DMS 273 treated with DMSO at 0.1 percent for 48 hours (cell line): ENCODE data around the gene MAPK13.

Experiments used
- DNase-seq: peaks from one replicate; lab custom pipeline; 2025; lab: John Stamatoyannopoulos, UW

MAPK13 gene

GRCh38 chr6:36149476-36149875 is 19.2 kb downstream of the MAPK13 start:
- no peak for DNase-seq

DNA sequence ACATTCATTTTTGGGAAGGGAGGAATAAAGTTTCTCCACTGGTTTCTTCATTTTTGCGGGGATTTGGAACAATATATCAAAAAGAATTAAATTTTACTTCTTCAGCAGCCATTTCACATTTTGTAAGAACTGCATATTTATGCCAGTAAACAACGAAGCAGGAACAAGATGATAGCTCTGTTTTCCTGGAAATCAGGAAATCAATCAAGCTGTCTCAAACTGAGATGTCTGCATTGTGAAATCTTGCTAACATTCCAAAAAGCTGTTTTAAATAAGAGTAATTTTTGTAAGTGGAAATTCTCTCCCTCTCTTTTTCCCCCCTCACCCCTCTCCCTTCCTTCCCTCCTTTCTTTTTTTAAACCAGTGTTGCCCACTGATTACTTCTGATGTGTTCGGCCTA is 20.0 kb downstream of the MAPK13 start:
- DNase-seq, result no peak

- no peak for DNase-seq
These were observed 24.0 kb downstream of the MAPK13 start for GRCh38 chr6:36154286-36154685.

DNA sequence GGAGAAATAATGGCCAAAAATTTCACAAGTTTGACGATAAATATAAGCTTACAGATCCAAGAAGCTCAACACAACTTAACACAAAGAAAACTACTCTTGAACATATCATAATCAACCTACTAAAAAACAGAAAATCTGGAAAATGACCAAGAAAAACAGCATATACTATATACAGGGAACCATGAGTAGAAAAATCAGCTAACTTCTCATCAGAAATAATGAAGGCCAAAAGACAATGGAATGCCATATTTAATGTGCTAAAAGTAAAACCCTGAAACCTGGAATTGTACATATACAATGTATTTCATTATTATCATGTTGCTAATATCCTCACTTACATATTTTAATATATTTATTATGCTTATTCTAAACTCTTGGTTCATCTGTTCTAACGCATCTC is 25.3 kb downstream of the MAPK13 start:
- no peak for DNase-seq

DNA sequence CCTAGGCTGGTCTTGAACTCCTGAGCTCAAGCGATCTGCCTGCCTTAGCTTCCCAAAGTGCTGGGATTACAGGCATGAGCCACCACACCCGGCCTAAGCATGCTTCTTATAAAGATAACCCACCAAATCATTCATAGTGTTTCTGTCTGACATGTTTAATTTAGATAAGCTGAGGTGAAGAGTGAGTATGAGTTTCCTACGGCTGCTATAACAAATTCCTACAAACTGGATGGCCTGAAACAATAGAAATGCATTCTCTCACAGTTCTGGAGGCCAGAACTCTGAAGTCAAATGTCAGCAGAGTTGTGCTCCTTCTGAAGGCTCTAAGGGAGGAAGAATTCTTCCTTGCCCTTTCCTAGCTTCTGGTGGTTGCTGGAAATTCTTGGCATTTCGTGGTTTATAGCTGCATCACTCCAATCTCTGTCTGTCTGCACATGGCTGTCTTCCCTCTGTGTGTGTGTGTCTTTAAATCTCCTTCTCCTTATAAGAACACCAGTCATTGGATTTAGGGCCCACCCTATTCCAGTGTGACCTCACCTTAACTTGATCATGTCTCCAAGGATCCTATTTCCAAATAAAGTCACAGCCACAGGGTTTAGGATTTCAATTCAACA is 29.9 kb downstream of the MAPK13 start:
- DNase-seq, result no peak

- DNase-seq, result no peak
These were observed 39.0 kb downstream of the MAPK13 start for GRCh38 chr6:36169023-36170007.

DNA sequence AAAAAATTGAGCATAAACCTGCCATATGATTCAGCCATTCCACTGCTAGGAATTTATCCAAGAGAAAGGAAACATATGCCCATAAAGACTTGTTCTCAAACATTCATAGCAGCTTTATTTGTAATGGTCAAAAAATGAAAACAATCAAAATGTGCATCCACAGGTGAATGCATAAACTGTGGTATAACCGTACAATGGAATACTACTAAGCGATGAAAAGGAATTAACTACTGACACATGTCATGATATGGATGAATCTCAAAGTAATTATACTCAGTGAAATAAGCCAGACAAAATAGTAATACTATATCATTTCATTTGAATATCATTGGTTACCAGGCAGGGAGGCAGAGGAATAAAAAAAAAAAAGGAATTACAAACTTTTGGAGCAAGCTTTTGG is 40.4 kb downstream of the MAPK13 start:
- no peak for DNase-seq

DNA sequence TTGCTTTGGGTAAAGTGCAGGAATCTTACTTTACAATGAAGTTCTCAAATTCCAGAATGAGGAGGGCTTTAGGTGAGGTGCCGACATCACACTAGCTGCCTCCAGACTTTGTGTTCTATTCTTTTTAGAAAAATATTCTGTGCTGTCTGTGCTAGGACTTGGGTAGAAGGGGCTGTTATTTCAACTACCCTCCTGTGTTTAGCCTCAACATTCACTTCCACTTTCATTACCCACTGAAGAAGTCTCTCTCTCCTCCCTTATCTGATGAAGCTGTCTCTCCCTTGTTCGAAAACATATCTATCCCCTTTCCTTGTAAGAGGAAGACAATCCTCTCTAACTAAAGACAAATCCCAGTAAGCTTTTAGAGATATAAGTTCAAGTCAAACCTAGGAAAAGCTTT is 41.3 kb downstream of the MAPK13 start:
- DNase-seq, result no peak

DNA sequence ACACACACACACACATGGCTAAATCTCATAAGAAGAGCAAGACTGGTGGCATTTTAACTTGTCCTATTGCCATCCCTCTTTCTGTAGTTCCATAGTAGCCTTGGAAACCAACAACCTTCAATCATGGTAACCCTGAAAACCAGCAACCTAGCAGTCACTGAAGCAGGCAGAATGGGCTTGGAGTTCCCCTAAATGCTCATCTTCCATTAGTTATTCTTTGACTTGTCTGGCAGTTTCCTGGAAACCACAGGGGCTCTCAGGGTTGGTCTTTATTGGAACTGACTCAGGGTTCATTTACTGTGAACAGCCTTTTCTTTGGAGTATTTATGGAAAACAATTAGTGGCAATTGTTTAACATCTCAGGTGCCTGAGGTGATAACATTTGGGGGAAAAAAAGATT is 46.9 kb downstream of the MAPK13 start:
- DNase-seq, result no peak

- no peak for DNase-seq
These were observed 48.2 kb downstream of the MAPK13 start for GRCh38 chr6:36178544-36178943.

DNA sequence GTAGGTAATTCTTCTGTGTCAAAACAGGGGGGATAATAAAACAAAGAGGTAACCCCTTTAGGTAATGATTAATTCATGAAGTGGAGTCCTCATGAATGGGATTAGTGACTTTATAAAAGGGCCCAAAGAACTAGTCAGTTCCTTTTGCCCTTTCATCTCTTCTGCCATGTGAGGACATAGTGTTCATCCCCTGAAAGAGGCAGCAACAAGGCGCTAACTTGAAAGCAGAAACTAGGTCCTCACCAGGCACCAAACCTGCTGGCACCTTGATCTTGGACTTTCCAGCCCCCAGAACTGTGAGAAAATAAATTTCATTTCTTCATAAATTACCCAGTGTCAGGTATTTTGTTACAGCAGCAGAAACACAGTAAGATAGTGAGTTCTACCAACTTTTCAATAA is 49.8 kb downstream of the MAPK13 start:
- no peak for DNase-seq

GRCh38 chr6:36184311-36184710 is 54.0 kb downstream of the MAPK13 start:
- DNase-seq, result no peak

- DNase-seq, result no peak
These were observed 55.9 kb downstream of the MAPK13 start for GRCh38 chr6:36186199-36186598.

- DNase-seq, result no peak
These were observed 57.1 kb downstream of the MAPK13 start for GRCh38 chr6:36187446-36187845.
